GM10266 (cell line): ENCODE measurements around the gene ST6GALNAC3.

Experiments used
- DNase-seq: peaks from one replicate; pipeline ENCODE4 v3.0.0; 2012; ENCODE audit errors: extremely low spot score
- CTCF ChIP-seq: IDR thresholded peaks from 2 replicates; pipeline ENCODE4 v1.5.1; 2012; ENCODE audit warnings: mild to moderate bottlenecking, low read depth; ENCODE audit not compliant: control insufficient read depth, insufficient read depth; ENCODE audit errors: missing control alignments

The ST6GALNAC3 gene

GRCh38 chr1:76074321-76075187 lies at the start of gene ST6GALNAC3:
ST6GALNAC3 (plus strand) TSS chr1:76074746.
- no peak for TF ChIP-seq CTCF
- peak; percentile 85 for DNase-seq

GRCh38 chr1:76027341-76027740 lies 47.2 kb upstream of the ST6GALNAC3 start:
- TF ChIP-seq CTCF: no peak
- no peak for DNase-seq

GRCh38 chr1:76029331-76029730 lies 45.2 kb upstream of the ST6GALNAC3 start:
- TF ChIP-seq CTCF: no peak
- DNase-seq: no peak

GRCh38 chr1:76031496-76031895 lies 43.0 kb upstream of the ST6GALNAC3 start:
- TF ChIP-seq CTCF: no peak
- DNase-seq: no peak

GRCh38 chr1:76033800-76034475 lies 40.6 kb upstream of the ST6GALNAC3 start:
- no peak for TF ChIP-seq CTCF

GRCh38 chr1:76035053-76035452 lies 39.5 kb upstream of the ST6GALNAC3 start:
- no peak for DNase-seq
- no peak for TF ChIP-seq CTCF

More at GRCh38 chr1:76033800-76034475, 40.6 kb upstream of the ST6GALNAC3 start:
- DNase-seq: no peak

- no peak for DNase-seq
- no peak for TF ChIP-seq CTCF
These were observed 37.2 kb upstream of the ST6GALNAC3 start for GRCh38 chr1:76037324-76037723.
